Ovary (tissue), 9 donors: Measurements from ENCODE around the gene EIF2D. TPM values are rescaled to one million over a fixed set of nuclear protein-coding genes. Genes with fewer than 3 reads are reported as not detected.

Source experiments
- DNase-seq, 5 donors: peaks; one replicate each; pipeline ENCODE4 v3.0.0-alpha.2; 2019 to 2020
- H3K27ac ChIP-seq, 2 donors: fragments of 200-600 bp; one replicate each; pipeline versions ENCODE4 v1.5.1 to v1.8.0; 2019 to 2022
- H3K27me3 ChIP-seq: fragments of 200-600 bp; one replicate; pipeline ENCODE4 v1.8.0; 2022
- H3K36me3 ChIP-seq: fragments of 200-600 bp; sonication (generic); one replicate; pipeline ENCODE4 v1.5.1; 2019
- H3K4me1 ChIP-seq: one replicate; pipeline ENCODE4 v1.8.1; 2013; ENCODE audit warnings: mild to moderate bottlenecking, moderate library complexity; ENCODE audit not compliant: insufficient read depth
- H3K4me3 ChIP-seq: fragments of 200-600 bp; sonication (generic); one replicate; pipeline ENCODE4 v1.5.1; 2017
- H3K9me3 ChIP-seq, 2 donors: fragments of 200-600 bp in 1 of 2; sonication (generic) in 1 of 2; one replicate each; pipeline versions ENCODE4 v1.5.1 to v1.8.1; 2013 to 2019; ENCODE audit warnings: mild to moderate bottlenecking in 1 of 2, moderate library complexity in 1 of 2
- EP300 ChIP-seq: sonication (generic); formaldehyde crosslinking; IDR thresholded peaks from one replicate; pipeline ENCODE4 v1.6.1; 2017; ENCODE audit warnings: antibody characterized with exemption
- POLR2A ChIP-seq: fragments of 450-650 bp; IDR thresholded peaks from one replicate; pipeline ENCODE4 v1.6.1; 2017; ENCODE audit warnings: antibody characterized with exemption, mild to moderate bottlenecking, moderate library complexity
- WGBS, 3 donors: extraction: QIAGEN DNeasy Blood & Tissue Kit in 1 of 3; methylation state at CpG; one replicate each; pipeline versions ENCODE4 v1.1.5 to v1.1.7; 2013 to 2017; 5-methylcytosine and 5-hydroxymethylcytosine counted together
- intact Hi-C, 4 donors: fragments of 100-400 bp; cut with DNase I; formaldehyde crosslinking; loops; one replicate each; pipeline versions ENCODE4 v1.11.0 to v1.15.1; 2022 to 2023
- polyA plus RNA-seq, 2 donors: library from polyadenylated mRNA; stranded (reverse); fragments of 200-250 nt in 1 of 2; fragments of 350-450 nt in 1 of 2; fragmentation: Illumina TruSeq in 1 of 2; extraction: RNeasy Lipid Tissue Mini Kit (QIAGEN cat#74804) in 1 of 2; gene quantifications; one replicate each; pipeline ENCODE4 v1.2.3, GENCODE V29; 2013 to 2014
- total RNA-seq, 7 donors: library from RNA; depleted of rRNA in 2 of 7; stranded (reverse); fragments of >200 nt in 2 of 7; fragmentation: NEBNext Ultra II Directional in 3 of 7; extraction: Animal tissue kit (Norgen Biotek cat#: 25700) in 3 of 7; gene quantifications; one replicate each; pipeline versions ENCODE4 v1.1.0 to v1.2.4, GENCODE V29; 2016 to 2023
- TF ChIP-seq, protein P1 (sequence below), 3 donors: fragments of 450-650 bp in 2 of 3; fragments of 200-600 bp in 1 of 3; IDR thresholded peaks; one replicate each; pipeline versions ENCODE4 v1.5.1 to v1.8.0; 2016 to 2022; ENCODE audit warnings: antibody characterized with exemption in 3 of 3, mild to moderate bottlenecking in 1 of 3
- donor health status: DM: no; HTN: no; CAD: no; lungs with moderate emphysema.
- donor health status: DM: no; HTN: no; CAD: no.
- donor health status: Bipolar disorder and iron deficiency.
- donor health status: DM: yes; HTN: yes; CAD: no.
- donor health status: DM: no; HTN: no; CAD: no.
- donor health status: DM: yes; HTN: yes; CAD: no.

EIF2D gene
- total and polyA plus RNA-seq, 9 donors, result 46.4 to 90.0 (median 61.0) TPM

DNA sequence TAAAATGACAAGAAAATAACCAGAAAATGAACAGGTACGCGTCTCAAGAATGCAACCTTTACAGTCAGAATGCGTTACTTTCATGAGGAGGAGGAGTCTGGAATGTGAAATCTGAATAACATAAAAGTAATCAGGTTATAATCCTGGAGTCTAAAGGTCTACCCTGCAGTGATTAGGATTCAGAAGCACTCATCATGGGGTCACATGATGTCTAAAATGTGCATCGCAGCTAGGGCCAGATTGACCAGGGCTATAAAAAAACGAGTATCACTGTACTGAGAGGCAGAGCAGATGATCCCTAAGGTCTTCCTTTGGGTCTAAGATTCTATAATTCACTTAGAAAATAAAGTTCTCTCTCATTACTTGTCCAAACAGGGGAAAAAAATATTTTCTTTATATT lies 7.4 kb downstream of the EIF2D start:
- intact Hi-C loops, result no loop called here
- no peak for DNase-seq
- Histone ChIP-seq H3K4me1 (no peaks in the 10 kb centered on the region), H3K36me3 (no peaks in the 10 kb centered on the region), H3K9me3 (no peaks in the 10 kb centered on the region), H3K4me3 (no peak overlapping the region), H3K27me3 (no peaks in the 10 kb centered on the region), H3K27ac (no peak overlapping the region)
- TF ChIP-seq EP300 (no peak), POLR2A (no peak)
- TF ChIP-seq, protein P1, sequence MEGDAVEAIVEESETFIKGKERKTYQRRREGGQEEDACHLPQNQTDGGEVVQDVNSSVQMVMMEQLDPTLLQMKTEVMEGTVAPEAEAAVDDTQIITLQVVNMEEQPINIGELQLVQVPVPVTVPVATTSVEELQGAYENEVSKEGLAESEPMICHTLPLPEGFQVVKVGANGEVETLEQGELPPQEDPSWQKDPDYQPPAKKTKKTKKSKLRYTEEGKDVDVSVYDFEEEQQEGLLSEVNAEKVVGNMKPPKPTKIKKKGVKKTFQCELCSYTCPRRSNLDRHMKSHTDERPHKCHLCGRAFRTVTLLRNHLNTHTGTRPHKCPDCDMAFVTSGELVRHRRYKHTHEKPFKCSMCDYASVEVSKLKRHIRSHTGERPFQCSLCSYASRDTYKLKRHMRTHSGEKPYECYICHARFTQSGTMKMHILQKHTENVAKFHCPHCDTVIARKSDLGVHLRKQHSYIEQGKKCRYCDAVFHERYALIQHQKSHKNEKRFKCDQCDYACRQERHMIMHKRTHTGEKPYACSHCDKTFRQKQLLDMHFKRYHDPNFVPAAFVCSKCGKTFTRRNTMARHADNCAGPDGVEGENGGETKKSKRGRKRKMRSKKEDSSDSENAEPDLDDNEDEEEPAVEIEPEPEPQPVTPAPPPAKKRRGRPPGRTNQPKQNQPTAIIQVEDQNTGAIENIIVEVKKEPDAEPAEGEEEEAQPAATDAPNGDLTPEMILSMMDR (IDR thresholded peaks at IDR 0.05), result no peak
- 86 to 88% (median 87%) methylated on average over 5 of the region's 5 CpGs for WGBS, 3 donors

DNA sequence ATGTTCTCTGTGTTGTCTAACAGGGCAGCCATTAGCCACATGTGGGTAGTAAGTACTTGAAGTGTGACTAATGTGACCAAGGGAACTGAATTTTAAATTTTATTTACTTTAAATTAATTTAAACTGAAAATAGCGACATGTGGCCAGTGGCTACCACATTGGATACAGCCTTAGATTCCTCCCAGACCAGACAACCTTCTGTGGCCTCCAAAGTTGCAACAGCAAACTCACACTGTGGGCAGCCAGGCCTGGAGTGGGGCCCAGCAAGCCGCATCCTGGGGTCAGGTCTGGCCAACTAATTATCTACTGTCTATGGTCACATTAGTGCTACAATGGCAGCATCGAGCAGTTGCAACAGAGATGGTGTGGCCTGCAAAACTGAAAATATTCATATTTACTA lies 11.7 kb downstream of the EIF2D start:
- TF ChIP-seq, protein P1 (IDR thresholded peaks at IDR 0.05), result no peak
- TF ChIP-seq POLR2A, result no peak
- no peak for TF ChIP-seq EP300
- Histone ChIP-seq H3K4me1 (no peaks in the 10 kb centered on the region), H3K27me3 (no peaks in the 10 kb centered on the region), H3K9me3 (no peaks in the 10 kb centered on the region), H3K4me3 (no peak overlapping the region), H3K27ac (no peak overlapping the region), H3K36me3 (no peaks in the 10 kb centered on the region)
- DNase-seq, result no peak
- 81 to 85% (median 83%) methylated on average over 3 of the region's 3 CpGs for WGBS, 3 donors
- intact Hi-C loops, result no loop called here

GRCh38 chr1:206596319-206596666 lies 16.0 kb downstream of the EIF2D start:
- WGBS, 3 donors, result 96 to 100% (median 98%) methylated on average over 1 of the region's 1 CpG
- H3K9me3 ChIP-seq, result no peaks in the 10 kb centered on the region
- no peak for DNase-seq
- H3K27me3 ChIP-seq, result no peaks in the 10 kb centered on the region
- H3K4me1 ChIP-seq, result no peaks in the 10 kb centered on the region
- TF ChIP-seq EP300, result no peak
- no peak for TF ChIP-seq POLR2A
- no peaks in the 10 kb centered on the region for H3K36me3 ChIP-seq
- intact Hi-C loops, result loop anchor here in 1 of 4 donors (10.0 kb wide), 1 partner anchor 389 kb away; no protein-coding TSS in a partner anchor
- H3K4me3 ChIP-seq, result no peak overlapping the region
- no peak overlapping the region for H3K27ac ChIP-seq

DNA sequence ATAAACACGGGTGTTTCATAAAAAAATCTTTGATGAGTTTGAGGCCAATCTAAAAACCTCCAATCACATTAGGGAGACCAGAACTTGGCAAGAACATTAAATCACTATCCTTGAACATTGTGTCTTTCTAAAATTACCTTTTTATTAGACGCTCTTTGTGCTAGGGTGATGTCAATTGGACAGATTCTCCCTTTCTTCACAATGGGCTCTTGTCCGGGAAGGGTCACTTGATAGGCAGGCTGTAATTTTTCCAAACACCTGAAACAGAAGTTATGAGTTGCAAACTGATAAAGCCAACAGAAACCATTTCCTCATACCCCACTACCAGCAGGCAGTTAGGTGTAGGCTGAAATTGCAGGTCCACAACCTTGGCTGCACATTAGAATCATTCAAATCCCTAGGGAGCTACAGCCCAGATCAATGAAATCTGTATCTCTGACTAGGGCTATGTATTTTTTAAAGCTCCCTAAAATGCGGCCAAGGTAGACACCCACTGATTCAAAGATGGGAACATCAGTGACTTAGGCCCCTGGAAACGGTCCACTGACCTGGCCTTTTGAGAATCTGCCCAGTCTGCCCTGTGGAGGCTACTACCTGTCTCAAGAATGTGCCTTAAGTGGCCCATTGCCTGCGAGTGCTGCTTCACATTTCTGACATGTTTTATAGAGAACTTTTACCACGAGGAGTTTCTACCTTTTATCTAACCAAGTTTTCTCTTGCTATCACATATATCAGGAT lies 16.5 kb downstream of the EIF2D start:
- DNase-seq, result no peak
- intact Hi-C loops, result loop anchor here in 1 of 4 donors (10.0 kb wide), 1 partner anchor 389 kb away; no protein-coding TSS in a partner anchor
- H3K27me3 ChIP-seq, result no peaks in the 10 kb centered on the region
- H3K36me3 ChIP-seq, result no peaks in the 10 kb centered on the region
- no peak overlapping the region for H3K27ac ChIP-seq
- H3K9me3 ChIP-seq, result no peaks in the 10 kb centered on the region
- H3K4me1 ChIP-seq, result no peaks in the 10 kb centered on the region
- H3K4me3 ChIP-seq, result no peak overlapping the region
- TF ChIP-seq POLR2A (no peak), EP300 (no peak)
- TF ChIP-seq, protein P1 (IDR thresholded peaks at IDR 0.05), result no peak
- 74 to 84% (median 74%) methylated on average over 7 of the region's 7 CpGs for WGBS, 3 donors

DNA sequence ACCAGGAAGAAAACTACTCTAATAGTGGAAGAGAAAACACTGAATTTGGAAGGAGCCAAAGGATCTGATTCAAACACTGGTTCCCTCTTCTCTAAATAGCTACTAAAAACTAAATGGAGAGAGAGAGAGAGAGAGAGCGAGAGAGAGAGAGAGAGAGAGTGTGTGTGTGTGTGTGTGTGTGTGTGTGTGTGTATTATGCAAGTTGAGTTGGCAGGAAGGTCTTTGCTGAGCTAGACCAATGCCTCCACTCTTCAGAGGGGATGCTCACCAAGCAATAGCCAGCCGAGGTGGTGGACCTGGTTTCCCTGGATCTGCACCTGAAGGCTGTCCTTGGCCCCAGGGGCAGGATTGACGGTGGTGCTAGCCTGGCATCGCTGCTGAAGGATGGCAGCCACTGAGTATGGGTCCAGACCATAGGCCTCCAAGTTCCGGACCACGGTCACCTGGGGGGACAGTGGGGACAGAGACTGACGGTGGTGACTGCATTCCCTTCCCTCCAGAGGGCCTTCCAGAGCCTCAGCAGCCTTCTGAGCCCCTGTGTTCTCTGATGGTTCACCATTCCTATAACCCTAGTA lies 18.8 kb downstream of the EIF2D start:
- TF ChIP-seq, protein P1 (IDR thresholded peaks at IDR 0.05), result no peak
- TF ChIP-seq POLR2A (no peak), EP300 (no peak)
- H3K9me3 ChIP-seq, result no peaks in the 10 kb centered on the region
- H3K27me3 ChIP-seq, result no peaks in the 10 kb centered on the region
- H3K27ac ChIP-seq, result no peak overlapping the region
- intact Hi-C loops, result loop anchor here in 1 of 4 donors (10.0 kb wide), 1 partner anchor 391 kb away; no protein-coding TSS in a partner anchor
- H3K36me3 ChIP-seq, result no peaks in the 10 kb centered on the region
- no peak for DNase-seq
- peaks cover 2% of the 10 kb centered on the region for H3K4me1 ChIP-seq
- WGBS, 3 donors, result 92 to 97% (median 92%) methylated on average over 7 of the region's 7 CpGs
- no peak overlapping the region for H3K4me3 ChIP-seq
